Hindlimb muscle (tissue), 1 donor: Measurements from ENCODE around the gene CDK19. TPM values are rescaled to one million over a fixed set of nuclear protein-coding genes. Genes with fewer than 3 reads are reported as not detected.
A peak's percentile ranks its signal among the peaks of the same experiment; 100 is the strongest.
"Not testable (repeated sequence)": the region's sequence is repeated elsewhere in the genome, so short reads cannot be mapped to it uniquely, and the experiment has no call there.

Experiments used
- DNase-seq: peaks from one replicate; pipeline ENCODE4 v3.0.0-alpha.2; 2013
- polyA plus RNA-seq: library from polyadenylated mRNA; unstranded; fragments of 120-200 nt; gene quantifications from one replicate; pipeline ENCODE4 v1.2.1, GENCODE V29; 2013; ENCODE audit not compliant: insufficient read length

CDK19 gene
- polyA plus RNA-seq, 1 donor, result 14.8 TPM

DNA sequence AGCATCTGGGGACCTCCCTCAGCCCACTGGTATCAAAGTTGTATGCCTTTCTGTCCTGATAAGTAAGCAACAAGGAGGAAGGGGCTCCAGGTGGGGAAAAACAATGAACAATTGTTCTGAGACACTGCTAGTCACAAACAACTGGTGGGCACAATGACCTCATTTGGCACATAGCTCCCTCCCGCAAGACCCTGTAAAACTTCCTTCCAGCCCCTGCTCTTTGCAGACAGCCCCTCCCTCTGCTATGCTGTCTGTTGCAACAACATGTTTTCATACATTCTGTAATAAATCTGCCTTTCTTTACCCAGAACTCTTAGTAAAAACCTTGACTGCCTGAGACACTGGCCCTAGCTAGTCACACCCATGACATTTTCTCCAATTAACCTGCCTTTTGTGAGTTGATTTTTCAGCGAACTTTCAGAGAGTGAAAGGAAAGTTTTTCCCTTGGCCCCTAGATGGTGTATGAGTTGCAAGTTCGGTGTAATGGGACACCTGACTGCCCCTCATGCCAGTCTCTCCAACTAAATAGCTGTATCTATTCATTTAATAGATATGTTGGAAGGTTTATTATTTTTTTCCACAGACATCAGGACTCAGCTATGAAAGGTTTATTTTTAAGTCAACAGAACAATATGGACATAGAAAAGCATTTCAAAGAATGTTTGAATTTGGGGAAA lies 196.5 kb downstream of the CDK19 start:
- DNase-seq, result peak; percentile 8

DNA sequence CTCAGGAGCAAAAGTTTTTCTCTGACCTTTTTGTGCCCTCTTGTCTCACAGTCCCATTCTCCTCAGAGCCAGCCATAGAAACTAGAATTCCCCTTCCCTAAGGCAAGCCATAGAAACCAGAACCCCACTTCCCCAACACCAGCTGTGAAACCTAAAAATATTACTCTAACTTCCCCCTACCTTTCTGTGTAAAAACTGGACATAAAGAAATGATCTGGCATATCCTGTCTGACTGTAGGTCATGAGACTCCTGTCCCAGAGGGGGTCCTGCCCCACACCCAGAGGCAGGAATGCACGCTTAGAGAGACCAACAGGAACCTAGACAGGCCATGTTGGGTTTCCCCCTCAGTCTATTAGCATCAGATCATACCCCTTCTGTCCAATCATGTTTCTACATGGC lies 198.2 kb downstream of the CDK19 start:
- no peak for DNase-seq

DNA sequence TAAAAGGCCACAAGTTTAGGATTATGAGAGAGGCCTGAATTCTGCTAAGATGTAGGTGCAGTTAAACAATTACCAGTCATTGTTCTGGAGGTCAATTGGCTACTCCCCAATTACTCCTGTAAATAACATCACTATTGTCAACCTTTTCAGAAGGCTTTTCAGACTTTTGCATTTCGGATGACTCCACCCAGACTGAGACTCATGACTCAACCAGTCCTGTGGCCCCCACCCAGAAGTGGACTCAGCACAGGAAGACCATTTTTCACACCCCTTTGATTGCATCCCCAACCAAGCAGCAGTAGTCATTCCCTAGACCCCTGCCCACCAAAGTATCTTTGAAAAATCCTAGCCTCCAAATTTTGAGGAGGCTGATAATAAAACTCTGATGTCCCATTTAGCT lies 199.5 kb downstream of the CDK19 start:
- no peak for DNase-seq

DNA sequence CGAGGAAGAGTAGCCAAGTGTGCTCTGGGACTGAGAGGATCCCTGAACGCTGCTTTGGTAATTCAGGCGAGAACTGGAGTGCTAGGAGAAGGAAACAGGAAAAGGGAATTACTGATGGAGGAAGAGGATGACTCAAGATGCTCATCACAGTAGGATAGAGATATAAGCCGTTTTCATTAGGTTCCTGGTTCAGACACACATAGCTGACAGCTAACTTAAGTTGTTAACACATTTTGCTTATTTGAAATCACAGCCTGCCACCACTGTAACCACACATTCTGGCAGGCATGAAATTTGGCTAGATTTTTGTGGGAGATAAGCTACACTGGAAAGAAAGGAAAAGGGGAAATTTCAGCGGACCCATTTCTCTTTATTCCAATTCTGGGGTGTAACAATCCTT lies 200.7 kb downstream of the CDK19 start:
- DNase-seq, result no peak

DNA sequence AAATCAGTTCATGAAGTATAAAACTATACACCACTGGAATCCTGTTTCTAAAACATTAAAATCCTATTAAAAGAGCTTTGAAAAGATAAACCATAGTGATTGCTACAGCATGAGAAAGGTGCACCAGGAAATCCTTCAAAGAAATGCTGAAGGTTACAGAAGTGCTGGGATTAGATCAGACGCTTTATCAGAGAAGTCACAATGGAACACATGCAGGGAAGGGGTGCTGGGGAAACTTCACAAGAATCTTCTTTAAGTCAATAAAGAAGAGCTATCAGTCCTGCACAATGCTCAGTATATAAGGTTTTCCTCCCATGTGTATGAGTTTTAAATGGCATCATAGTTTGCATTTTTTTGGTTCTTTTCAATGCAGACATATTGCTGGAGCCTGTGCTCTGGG lies 201.2 kb downstream of the CDK19 start:
- DNase-seq, result no peak

- DNase-seq, result no peak
These were observed 201.9 kb downstream of the CDK19 start for GRCh38 chr6:110613356-110613755.

- no peak for DNase-seq
These were observed 203.0 kb downstream of the CDK19 start for GRCh38 chr6:110612298-110612697.

DNA sequence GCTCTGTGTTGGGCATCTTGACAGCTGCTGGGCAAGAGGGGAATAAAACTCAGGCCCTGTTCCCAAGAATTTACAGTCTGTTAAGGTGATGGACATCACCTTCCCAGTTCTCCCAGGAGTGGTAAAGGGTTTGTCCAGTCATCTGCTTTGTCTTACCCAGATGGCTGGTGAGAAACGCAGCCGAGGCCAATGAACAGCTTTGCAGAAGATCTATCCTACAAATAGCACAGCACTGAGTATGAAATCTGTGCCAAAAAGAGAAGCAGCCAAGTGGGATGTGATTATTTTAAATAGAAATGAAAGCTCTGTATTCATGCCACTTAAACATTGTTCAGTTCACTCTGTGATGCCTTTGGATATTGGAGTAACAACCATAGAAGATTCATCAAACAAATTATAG lies 206.2 kb downstream of the CDK19 start:
- DNase-seq, result peak; percentile 11

DNA sequence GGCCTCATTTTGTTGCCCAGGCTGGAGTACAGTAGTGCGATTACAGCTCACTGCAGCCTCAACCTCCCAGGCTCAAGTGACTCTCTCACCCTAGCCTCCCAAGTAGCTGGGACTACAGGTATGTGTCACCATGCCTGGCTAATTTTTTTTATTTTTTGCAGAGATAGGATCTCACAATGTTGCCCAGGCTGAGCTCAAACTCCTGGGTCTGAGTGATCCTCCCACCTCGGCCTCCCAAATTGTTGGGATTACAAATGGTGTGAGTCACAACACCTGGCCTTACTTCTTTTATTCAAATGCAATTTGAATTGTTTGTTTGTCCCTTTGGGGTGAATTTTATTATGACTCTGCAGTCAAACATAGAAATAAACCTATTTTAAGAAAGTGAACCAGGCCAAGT lies 207.1 kb downstream of the CDK19 start:
- DNase-seq, result no peak

DNA sequence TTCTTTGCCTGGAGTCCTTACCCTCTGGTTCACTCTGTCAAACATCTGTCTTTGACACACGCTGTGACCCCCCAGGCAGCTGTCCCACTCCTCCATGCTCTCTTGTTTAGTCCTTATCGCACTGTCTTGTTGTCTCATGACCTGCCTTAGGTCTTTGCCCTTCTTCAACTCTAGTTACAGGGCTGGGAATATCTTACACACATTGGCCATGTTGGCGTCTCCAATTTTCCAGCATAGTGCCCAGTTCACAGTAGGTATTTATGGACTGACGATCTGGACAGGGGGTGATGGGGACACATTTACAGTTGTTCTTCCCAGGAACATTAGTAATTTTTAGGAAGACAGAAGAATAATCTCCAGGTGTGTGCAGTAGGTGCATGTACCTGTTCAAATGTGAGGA lies 209.1 kb downstream of the CDK19 start:
- DNase-seq, result no peak

DNA sequence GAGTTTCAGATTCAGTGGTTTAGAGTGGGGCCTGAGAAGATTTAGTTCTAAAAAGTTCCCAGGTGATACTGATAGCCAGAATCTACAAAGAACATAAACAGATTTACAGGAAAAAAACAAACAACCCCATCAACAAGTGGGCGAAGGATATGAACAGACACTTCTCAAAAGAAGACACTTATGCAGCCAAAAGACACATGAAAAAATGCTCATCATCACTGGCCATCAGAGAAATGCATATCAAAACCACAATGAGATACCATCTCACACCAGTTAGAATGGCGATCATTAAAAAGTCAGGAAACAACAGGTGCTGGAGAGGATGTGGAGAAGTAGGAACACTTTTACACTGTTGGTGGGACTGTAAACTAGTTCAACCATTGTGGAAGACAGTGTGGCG lies 214.6 kb downstream of the CDK19 start:
- DNase-seq, result not testable (repeated sequence)

DNA sequence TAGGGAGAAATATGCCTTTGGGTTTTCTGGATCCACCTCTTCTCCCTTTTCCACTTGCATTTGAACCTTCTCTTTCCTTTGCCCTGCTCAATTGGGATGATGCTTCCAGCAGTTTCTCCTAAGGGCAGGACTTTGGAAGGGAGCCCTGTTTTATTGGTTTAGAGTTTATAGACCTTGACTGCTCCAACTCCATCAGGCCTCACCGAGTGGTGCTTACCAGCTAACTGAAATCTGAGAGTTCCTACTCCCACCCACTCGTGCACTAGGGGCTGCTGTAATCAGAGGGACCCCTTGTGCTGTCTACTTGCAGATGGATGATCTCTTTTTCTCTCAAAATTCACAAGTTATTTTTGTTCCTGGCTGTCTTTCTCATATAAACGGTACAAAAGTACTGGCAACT lies 217.5 kb downstream of the CDK19 start:
- DNase-seq, result no peak

- DNase-seq, result no peak
These were observed 218.9 kb downstream of the CDK19 start for GRCh38 chr6:110596354-110596753.

DNA sequence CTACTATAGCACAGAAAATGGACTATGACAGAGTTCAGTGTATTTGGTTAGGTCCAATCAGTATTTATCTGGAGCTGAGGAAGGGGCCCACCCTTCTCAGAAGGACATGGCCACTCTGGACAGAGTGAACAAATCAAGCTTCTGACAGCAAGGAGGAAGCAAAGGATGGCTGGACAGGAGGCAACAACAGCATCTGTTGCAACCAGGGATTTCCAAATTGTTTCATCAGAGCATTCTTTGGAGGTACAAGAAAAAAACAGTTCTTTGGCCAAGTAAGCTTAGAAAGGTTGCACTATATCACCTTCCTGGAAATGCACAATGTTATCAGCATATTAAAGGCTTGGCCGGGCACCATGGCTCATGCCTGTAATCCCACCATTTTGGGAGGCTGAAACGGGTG lies 220.2 kb downstream of the CDK19 start:
- no peak for DNase-seq

DNA sequence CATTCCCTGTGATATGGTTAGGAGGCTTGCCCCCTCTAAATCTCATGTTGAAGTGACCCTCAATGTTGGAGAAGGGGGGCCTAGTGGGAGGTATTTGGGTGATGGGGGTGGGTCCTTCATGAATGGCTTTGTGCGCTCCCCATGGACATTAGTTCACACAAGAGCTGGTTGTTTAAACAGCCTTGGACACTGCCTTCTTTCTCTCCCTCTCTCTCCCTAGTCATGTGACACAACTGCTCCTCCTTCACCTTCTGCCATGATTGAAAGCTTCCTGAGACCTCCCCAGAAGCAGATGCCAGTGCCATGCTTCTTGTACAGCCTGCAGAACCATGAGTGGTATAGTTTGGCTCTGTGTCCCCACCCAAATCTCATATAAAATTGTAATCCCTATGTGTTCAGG lies 221.6 kb downstream of the CDK19 start:
- DNase-seq, result no peak

DNA sequence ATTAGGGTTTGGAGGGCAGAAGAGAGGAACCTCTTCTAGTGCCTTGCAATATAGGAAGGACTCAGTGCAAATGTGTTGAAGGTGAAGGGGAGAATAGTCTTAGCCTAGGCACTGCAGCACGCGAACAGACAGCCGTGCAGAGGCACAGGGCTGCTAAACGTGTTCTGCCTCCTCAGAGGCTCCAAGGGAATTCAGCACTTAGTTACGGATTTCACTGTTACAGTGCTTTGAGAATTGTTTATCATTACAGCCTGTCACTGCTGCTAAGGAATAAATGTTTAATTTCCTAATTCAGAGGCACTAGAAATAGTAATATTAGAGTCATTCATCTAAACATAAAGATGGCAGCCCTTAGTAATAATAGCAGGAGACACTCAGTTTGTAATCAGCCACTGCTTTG lies 222.5 kb downstream of the CDK19 start:
- no peak for DNase-seq

DNA sequence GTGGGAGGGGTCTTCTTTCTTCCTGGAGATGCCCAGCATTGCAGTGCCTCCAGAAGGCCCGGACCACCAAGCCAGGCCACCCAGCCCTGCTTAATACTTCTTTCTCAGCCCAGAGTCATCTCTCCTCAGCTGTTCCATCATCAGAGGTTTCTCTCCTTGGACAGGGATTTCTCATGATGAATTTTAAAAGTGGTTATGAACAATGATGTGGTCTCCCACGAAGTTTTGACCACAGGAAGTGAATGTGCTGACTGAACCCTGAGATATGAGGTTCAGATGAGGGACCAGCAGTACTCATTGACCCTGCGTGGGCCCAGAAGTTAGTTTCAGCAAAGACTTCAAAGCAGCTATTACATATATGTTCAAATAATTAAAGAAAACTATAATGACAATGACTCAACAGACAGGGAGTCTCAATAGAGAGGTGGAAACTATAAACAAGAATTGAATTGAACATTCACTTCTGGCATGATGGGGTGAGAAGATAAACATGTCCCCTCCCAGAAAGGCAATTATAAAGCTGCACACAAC lies 224.4 kb downstream of the CDK19 start:
- no peak for DNase-seq

GRCh38 chr6:110589865-110590513 lies 225.3 kb downstream of the CDK19 start:
- DNase-seq, result no peak

- DNase-seq, result no peak
These were observed 227.9 kb downstream of the CDK19 start for GRCh38 chr6:110587328-110587727.

- no peak for DNase-seq
These were observed 233.6 kb downstream of the CDK19 start for GRCh38 chr6:110581679-110582078.

GRCh38 chr6:110577596-110578167 lies 237.6 kb downstream of the CDK19 start:
- DNase-seq, result not testable (repeated sequence)

DNA sequence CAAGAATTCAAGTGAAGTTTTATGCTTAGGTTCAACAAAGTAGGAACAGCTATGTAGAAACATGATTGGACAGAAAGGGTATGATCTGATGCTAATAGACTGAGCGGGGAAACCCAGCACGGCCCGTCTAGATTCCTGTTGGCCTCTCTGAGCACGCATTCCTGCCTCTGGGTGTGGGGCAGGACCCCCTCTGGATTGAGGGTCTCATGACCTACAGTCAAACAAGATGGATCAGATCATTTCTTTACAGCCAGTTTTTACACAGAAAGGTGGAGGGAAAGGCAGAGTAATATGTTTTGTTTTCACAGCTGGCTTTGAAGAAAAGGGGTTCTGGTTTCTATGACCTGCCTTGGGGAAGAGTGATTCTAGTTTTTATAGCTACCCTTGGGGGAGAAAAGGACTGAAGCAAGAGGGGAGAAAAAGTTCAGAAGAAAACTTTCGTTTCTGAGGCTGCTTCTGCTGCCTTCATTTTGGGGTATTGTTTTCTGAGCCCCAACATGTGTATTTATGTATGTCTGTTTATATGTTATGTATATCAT lies 239.3 kb downstream of the CDK19 start:
- no peak for DNase-seq

DNA sequence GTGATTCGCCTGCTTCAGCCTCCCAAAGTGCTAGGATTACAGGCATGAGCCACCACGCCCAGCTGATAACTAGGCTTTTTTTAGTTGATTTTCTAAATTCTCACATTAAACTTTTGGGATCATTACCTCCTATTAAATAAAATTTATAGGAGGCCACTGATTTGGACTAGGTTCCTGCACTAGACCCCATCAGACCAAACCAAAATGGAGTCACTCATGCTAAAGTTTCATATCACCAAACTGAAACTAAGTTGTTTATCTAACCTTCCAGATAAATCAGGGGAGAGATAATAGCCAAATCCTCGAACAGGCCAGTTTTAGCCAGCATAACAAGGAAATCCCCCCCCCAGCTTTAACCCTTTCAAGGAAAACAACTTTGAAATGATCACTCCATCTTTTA lies 240.5 kb downstream of the CDK19 start:
- DNase-seq, result no peak

DNA sequence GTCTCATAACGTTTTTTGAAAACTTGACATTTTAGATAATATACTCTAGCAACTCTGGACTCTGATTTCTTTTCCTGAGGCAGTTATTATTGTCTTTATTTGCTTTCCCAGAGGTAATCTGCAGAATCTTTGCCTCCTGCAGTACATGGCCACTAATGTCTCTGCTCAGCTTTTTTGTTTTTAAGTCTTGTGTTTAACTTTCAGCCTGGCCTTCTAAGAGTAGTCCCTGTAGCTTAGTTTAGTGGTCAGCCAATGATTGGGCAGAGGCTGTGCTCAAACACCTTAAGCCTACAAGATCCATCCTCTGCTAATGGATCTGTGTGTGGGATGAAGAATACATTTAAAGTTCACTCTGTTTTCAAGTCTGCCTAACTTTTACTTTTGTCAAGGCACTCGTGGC lies 241.7 kb downstream of the CDK19 start:
- no peak for DNase-seq
